Activated naive CD4-positive, alpha-beta T cell (primary cell): ENCODE results near the gene CENPH.
A peak's percentile ranks its signal among the peaks of the same experiment; 100 is the strongest.
"Not testable (repeated sequence)": the region's sequence is repeated elsewhere in the genome, so short reads cannot be mapped to it uniquely, and the experiment has no call there.

Experiments used
- DNase-seq, 4 experiments: peaks; one replicate each; lab custom pipeline; 2025; lab: John Stamatoyannopoulos, UW

The CENPH gene, protein sequence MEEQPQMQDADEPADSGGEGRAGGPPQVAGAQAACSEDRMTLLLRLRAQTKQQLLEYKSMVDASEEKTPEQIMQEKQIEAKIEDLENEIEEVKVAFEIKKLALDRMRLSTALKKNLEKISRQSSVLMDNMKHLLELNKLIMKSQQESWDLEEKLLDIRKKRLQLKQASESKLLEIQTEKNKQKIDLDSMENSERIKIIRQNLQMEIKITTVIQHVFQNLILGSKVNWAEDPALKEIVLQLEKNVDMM

DNA sequence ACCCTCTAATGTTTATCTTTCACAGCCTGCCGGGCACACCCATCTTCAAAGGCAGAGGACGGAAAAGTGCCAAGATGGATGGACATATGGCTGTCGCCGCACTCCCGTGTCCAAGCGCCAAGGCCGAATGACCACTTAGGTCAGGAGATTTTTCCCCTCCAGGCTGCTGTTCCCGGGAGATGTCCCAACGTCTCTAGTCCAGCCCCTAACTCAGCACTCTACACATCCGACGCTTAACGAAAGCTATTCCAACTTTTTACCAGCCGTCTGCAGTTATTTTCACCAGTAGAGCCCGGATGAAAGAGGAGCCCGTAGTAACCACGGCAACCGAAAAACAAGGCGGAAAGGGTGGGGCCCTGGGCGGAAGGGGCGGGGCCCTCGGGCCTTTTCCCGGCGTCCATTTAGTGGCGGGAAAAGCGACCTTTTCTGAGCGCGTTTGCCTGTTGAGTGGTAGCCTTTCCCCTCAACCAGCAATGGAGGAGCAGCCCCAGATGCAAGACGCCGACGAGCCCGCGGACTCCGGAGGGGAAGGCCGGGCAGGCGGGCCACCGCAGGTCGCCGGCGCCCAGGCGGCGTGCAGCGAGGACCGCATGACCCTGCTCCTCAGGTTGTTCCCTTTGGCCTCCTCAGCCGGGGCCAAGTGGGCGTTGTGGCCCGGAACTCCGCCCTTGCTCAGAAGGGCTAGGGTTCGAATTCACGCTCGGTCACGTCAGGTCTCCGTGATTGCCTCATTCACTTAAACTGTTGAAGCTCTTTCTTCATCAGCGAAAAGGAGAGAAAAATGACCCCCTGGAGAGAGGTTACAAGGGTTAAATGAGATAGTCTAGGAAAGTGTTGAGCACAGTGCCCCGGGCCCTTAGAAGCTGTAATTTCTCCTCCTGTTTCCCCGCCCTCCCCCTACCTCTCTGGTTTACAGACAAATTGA is at the start of gene CENPH:
Gene CENPH, plus strand, starts transcription at position 422 of the 925 bp plus-strand sequence. Its CDS starts 52 bp downstream, at position 474.
- DNase-seq, result peak; percentile 63 to 83 (median 70)

DNA sequence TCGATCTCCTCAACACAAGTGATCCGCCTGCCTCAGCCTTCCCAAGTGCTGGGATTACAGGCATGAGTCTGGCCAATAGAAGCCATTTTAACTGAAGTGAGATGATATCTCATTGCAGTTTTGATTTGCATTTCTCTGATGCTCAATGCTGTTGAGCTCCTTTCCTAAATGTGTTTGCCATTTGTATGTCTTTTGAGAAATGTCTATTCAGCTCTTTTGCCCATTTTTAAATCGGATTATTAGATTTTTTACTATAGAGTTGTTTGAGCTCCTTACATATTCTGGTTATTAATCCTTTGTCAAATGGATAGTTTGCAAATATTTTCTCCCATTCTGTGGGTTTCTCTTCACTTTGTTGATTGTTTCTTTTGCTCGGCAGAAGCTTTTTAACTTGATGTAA is 49.1 kb upstream of the CENPH start:
- DNase-seq, result not testable (repeated sequence)

DNA sequence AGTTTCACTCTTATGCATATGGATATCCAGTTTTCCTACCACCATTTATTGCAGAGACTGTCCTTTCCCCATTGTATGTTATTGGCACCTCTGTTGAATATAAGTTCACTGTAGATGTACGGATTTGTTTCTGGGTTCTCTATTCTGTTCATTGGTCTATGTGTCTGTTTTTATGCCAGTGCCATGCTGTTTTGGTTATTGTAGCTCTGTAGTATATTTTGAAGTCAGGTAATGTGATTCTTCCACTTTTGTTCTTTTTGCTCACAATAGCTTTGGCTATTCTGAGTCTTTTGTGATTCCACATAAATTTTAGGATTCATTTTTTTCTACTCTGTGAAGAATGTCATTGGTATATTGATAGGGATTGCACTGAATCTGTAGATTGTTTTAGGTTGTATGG is 48.6 kb upstream of the CENPH start:
- DNase-seq, result no peak

DNA sequence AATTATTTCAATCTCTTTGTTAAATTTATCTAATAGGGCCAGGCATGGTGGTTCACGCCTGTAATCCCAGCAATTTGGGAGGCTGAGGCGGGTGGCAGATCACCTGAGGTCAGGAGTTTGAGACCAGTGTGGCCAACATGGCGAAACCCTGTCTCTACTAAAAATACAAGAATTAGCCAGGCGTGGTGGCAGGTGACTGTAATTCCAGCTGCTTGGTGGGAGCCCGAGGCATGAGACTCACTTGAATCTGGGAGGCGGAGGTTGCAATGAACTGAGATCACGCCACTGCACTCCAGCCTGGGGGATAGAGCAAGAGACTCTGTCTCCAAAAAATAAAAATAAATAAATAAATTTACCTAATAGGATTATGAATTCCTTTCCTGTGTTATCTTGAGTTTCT is 40.8 kb upstream of the CENPH start:
- DNase-seq, result not testable (repeated sequence)

DNA sequence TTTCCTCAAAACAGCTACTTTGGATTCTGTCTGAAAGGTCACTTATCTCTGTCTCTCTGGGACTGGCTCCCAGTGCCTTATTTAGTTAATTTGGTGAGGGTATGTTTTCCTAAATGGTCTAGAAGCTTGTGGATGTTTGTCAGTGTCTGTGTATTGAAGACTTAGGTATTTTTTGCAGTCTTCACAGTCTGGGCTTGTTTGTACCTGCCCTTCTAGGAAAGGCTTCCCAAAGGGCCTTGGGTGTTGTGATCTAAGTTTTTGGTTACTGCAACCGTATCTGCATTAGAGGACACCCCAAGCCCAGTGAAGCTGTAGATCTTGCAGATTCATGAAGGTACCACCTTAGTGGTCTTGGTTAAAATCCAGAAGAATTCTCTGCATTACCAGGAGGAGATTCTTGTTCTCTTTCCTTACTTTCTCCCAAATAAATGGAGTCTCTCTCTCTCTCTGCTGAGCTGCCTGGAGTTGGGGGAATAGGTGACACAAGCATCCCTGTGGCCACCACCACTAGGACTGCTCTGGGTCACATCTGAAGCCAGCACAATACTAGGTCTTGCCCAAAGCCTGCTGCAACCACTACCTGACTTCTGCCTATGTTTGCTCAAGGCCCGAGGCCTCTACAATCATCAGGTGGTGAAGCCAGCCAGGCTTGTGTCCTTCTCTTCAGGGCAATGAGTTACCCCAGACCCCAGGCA is 40.3 kb upstream of the CENPH start:
- no peak for DNase-seq

DNA sequence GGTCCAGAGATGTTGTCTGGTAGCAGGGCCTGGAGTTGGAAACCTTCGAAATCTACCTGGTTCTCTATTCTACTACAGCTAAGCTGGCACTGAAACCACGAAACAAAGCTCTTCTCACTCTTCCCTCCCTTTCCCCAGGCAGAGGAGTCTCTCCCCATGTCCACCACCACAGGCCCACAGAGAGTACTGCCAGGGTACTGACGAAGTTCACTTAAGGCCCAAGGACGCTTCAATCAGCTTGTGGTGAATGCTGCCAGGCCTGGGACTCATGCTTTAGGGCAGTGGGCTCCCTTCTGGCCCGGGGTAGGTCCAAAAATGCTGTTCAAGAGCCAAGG is 39.7 kb upstream of the CENPH start:
- DNase-seq, result no peak

DNA sequence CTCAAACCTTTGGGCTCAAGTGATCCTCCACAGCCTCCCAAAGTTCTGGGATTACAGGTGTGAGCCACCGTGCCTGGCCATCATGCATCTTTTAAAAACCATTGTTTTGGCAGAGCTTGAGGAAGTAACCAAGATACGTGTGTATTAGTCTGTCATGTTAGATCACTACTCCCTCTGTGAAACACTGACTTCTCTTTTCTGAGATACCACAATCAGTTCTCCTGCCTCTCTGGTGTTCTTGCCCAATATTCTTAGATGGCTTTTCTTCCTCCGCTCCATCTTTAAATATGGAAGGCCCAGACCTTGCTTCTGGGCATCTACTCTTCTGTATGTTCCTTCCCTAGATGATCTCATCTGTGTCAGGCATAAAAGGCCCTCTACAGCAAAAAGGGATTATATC is 36.7 kb upstream of the CENPH start:
- no peak for DNase-seq

DNA sequence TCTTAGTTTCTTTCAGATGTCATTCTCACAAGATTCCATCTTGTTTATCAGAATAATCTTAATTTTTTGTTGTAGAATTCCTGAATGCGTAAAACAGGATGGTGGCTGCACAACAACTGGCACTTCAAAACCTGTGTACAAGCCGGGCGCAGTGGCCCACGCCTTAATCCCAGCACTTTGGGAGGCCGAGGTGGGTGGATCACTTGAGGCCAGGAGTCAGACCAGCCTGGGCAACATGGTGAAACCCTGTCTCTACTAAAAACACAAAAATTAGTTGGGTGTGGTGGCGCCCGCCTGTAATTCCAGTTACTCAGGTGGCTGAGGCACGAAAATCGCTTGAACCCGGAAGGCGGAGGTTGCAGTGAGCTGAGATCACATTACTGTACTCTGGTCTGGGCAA is 32.9 kb upstream of the CENPH start:
- no peak for DNase-seq

DNA sequence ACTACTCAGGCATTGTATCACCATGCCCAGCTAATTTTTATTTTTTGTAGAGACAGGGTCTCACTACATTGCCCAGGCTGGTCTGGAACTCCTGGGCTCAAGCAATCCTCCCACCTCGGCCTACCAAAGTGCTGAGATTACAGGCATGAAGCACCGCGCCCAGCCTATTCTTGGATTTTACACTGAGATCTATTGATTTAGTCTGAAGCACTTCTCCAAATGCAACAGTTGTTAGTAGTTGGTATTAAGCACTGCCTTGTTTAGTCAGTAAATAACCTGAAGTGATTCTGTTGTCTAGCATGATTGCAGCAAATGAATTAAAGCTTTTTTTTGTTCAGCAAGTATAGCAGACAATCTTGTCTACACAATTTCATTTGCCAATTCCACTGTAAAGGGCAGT is 31.3 kb upstream of the CENPH start:
- no peak for DNase-seq

DNA sequence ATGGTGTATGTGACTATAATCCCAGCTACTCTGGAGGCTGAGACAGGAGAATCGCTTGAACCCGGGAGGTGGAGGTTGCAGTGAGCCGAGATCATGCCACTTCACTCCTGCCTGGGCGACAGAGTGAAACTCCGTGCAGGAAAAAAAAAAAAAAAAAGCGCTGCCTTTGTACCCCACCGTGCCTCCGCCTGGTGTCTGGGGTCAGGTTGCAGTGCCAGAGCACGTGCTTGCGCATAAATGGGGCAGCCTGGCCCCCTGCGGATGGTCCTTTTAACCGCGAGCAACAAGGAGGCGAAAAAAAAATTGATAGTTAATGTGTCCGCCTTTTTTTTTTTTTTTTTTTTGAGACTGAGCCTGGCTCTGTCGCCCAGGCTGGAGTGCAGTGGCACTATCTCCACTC is 28.7 kb upstream of the CENPH start:
- DNase-seq, result no peak

DNA sequence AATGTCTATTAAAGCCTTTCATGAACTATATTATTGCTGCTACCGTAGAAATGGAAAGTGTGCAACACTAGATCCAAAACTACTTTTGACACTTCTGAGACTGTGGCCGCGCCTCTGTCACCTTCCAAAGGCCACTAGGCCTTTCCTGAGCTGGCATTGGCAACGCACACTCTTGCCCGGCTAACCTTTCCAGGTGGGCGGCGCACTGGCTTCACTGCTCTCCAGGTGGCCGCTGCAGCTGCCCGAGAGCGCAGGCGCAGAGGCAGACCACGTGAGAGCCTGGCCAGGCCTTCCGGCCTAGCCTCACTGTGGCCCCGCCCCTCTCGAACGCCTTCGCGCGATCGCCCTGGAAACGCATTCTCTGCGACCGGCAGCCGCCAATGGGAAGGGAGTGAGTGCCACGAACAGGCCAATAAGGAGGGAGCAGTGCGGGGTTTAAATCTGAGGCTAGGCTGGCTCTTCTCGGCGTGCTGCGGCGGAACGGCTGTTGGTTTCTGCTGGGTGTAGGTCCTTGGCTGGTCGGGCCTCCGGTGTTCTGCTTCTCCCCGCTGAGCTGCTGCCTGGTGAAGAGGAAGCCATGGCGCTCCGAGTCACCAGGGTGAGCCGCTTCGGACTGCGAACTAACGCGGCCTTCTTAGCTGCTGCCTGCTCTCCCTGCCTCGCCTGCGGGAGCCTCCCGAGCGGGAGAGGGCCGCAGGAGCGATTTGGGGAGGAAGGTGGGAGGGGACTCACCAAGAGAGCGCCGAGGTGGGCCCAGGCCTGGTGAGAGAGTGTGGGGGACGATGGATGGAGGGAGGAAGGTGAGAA is 22.5 kb upstream of the CENPH start, which contains the start of gene CCNB1:
Gene CCNB1, plus strand, starts transcription at position 465 of the 807 bp plus-strand sequence. Its CDS starts 113 bp downstream, at position 578.
- peak; percentile 86 to 95 (median 91) for DNase-seq

DNA sequence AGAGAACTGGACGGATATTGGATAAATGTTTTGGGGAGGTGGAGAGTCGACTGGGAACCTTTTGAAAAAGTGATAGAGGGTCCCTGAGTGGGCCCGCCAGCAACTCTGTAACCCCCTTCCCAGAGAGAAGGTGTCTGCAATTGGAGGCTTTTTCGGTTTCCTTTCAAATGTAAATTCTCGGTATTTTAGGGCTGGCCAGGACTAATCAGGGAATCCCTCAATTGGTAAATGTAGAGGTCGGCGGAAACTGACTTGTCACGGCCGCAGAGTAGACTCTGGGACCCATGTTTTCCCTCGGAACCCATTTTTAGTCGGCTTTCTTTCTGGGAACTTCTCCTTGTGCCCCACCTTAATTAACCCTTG is 21.9 kb upstream of the CENPH start:
- no peak for DNase-seq

DNA sequence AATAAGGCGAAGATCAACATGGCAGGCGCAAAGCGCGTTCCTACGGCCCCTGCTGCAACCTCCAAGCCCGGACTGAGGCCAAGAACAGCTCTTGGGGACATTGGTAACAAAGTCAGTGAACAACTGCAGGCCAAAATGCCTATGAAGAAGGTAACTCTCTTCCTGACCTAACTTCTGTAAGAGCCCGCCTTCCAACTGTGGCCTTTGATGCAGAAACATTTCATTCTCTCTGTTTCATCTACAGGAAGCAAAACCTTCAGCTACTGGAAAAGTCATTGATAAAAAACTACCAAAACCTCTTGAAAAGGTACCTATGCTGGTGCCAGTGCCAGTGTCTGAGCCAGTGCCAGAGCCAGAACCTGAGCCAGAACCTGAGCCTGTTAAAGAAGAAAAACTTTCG is 21.5 kb upstream of the CENPH start:
- DNase-seq, result no peak

DNA sequence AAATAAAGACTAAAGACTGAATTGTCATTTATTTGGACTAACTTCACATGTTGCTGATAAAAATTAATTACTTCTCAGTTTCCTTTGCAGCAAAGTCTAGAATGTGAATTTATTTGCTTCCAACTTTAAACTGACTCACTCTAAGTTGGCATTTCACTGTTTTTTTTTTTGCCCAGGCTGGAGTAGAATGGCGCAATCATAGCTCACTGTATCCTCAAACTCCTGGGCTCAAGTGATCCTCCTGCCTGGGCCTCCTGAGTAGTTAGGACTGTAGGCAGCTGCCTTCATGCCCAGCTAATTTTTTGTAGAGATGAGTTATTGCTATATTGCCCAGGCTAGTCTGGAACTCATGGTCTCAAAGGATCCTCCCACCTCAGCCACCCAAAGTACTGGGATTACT is 18.9 kb upstream of the CENPH start:
- DNase-seq, result no peak

DNA sequence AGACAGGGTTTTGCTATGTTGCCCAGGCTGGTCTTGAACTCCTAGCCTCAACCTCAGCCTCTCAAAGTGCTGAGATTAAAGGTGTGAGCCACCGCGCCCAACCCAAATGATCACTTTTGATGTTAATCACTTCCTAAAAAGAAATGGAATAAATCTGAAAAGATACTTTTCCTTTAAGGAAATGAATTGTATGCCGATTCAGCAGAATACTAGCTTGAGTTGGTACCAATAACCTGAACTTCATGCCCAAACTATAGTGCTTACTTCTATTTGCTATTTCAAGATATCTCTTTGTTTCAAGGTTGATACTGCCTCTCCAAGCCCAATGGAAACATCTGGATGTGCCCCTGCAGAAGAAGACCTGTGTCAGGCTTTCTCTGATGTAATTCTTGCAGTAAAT is 18.4 kb upstream of the CENPH start:
- DNase-seq, result no peak

DNA sequence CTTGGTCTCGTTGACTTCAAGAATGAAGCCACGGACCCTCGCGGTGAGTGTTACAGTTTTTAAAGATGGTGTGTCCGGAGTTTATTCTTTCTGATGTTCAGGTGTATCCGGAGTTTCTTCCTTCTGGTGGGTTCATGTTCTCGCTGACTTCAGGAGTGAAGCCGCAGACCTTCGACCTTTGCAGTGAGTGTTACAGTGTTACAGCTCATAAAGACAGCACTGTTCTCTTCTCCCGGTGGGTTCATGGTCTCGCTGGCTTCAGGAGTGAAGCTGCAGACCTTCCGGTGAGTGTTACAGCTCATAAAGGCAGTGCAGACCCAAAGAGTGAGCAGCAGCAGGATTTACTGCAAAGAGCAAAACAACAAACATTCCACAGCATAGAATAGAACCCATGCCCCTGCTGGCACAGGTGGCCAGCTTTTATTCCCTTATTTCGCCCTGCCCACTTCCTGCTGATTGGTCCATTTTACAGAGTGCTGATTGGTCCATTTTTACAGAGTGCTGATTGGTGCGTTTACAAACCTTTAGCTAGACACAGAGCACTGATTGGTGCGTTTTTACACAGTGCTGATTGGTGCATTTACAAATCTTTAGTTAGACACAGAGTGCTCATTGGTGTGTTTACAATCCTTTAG is 7.6 kb upstream of the CENPH start:
- not testable (repeated sequence) for DNase-seq

DNA sequence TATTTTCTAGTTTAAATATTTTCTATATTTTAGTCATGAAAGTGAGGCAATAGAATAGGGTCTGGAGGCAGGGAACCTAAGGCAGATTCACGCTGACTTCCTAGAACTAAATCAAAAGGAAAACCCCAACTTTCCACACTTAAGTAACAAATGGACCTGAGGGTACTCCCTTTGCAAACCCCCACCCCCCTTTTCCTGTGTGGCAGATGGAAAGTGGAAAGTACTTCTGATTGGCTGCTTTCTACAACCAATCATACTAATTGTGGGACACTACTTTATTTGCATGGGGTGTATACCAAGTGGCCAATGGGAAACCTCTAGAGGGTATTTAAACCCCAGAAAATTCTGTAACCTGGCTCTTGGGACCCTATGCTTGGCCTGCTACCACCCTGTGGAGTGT is 4.8 kb upstream of the CENPH start:
- DNase-seq, result no peak

DNA sequence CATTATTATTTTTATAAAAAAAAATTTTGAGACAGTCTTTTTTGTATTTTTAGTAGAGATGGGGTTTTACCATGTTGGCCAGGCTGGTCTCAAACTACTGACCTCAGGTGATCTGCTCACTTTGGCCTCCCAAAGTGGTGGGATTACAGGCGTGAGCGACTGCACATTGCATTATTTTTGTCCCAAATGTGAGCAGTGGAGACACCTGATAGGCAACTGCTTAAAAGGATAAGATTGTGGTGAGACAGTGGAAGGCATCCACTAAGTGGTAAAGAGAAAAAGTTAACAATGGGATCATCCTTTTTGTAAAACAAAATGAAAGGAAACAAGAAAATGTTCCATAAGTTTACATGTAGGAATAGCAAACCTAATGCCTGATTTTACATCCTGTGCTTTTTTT is 2.0 kb upstream of the CENPH start:
- no peak for DNase-seq

DNA sequence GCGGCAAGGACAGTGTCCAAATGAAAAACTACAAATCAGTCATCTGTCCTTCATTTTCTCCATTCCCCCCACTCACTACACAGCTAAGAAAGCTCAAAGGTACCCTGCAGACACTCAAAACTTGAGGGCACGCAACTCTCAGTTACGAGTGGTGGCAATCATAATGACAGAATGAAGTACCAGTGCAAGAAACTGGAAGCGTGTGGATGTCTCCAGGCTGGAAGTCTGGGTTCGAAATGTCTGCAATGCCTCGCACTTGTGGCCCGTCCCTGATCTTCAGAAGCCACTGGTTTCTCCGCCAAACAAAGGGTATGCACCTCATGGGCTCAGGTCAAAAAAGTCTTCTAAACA is 597 bp upstream of the CENPH start:
- no peak for DNase-seq

DNA sequence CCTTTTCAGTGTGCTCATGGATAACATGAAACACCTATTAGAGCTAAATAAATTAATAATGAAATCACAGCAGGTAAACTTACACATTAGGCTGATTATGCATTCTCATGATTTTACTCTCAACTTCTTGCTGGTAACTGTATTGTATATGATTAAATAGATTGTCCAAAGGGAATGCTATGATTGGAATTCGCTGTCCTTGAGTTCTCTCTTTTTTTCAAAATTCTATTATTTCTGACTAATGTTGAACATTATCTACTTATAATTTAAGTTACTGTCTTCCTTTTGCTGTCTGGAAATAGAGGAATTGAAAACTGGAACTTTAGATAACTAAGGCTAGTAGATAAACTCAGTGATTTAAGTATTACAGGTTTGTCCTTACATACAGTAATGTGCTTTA is 13.1 kb downstream of the CENPH start:
- DNase-seq, result no peak

DNA sequence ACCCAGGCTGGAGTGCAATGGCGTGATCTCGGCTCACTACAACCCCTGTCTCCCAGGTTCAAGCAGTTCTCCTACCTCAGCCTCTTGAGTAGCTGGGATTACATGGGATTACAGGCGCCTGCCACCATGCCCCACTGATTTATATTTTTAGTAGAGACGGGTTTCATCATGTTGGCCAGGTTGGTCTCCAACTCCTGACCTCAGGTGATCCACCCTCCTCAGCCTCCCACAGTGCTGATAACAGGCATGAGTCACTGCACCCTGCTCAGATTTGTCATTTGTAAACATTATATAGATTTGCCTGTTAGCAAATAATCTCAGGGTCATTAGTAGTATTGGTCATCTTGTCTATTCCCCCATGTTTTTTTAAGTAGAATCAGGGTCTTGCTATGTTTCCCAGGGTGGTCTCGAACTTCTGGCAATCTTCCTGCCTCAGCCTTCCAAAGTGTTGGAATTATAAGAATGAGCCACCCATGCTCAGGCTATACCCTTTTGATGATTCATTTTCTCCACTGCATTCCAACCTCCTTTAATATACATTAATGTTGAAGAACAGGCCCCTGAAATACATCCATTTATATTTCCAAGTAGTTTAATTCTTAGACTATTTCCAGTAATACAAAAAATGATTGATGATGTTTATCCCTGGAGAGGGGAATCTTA is 17.3 kb downstream of the CENPH start:
- no peak for DNase-seq
